HepG2 (cell line): ENCODE data around the gene OR7G1. TPM values are rescaled to one million over a fixed set of nuclear protein-coding genes. Genes with fewer than 3 reads are reported as not detected.

ENCODE experiments used
- ATAC-seq: fragments of 200-7000 bp; cut with Tn5 transposase; 3 replicates; pipeline ENCODE4 v1.9.1; 2020; ENCODE audit warnings: mild to moderate bottlenecking, moderate library complexity
- BruUV-seq: library from RNA; stranded (reverse); fragments of 400-500 nt; replicated peaks from 2 replicates; lab custom pipeline; 2021; lab: Mats Ljungman, UMichigan
- CTCF ChIA-PET: fragments of 300-600 bp; formaldehyde crosslinking; extraction: SDS; loops from one replicate; lab custom pipeline; 2021; ENCODE audit warnings: low total read pairs, inconsistent platforms, low intra/inter-chr PET ratio; lab: Yijun Ruan, JAX
- POLR2A ChIA-PET: fragments of 350-600 bp; sonication (Branson Sonifier 250); formaldehyde crosslinking; loops from one replicate; lab custom pipeline; 2020; ENCODE audit warnings: antibody characterized with exemption, inconsistent platforms; lab: Yijun Ruan, JAX
- DNase-seq: peaks from one replicate; pipeline ENCODE4 v3.0.0-alpha.2; 2015; ENCODE audit warnings: low spot score
- FAIRE-seq: peaks from 3 replicates; lab custom pipeline; 2011; peaks lifted over from hg19 to GRCh38; lab: Jason Lieb, UNC
- H2AFZ ChIP-seq: one replicate; pipeline ENCODE4 v1.6.1; 2011; ENCODE audit warnings: low read length, inconsistent platforms
- H3K27ac ChIP-seq: fragments of 300-600 bp; 3 replicates; pipeline ENCODE4 v1.8.0; 2011; ENCODE audit warnings: mixed run types, mild to moderate bottlenecking, mixed read lengths, low read length, inconsistent platforms; ENCODE audit not compliant: insufficient read depth; ENCODE audit errors: extremely low read length
- H3K27me3 ChIP-seq, 2 experiments: fragments of 200-600 bp in 1 of 2; 2 replicates in 1 of 2; 3 replicates in 1 of 2; pipeline versions ENCODE4 v1.6.0 to v1.8.0; 2011; ENCODE audit warnings: low read length in 2 of 2, mild to moderate bottlenecking in 2 of 2, moderate library complexity in 2 of 2, inconsistent platforms in 1 of 2; ENCODE audit not compliant: insufficient read depth in 2 of 2, control insufficient read depth in 1 of 2
- H3K36me3 ChIP-seq, 2 experiments: fragments of 200-600 bp in 1 of 2; replicated peaks in 1 of 2; 2 replicates in 1 of 2; 3 replicates in 1 of 2; pipeline versions ENCODE4 v1.5.1 to v1.8.0; 2011; ENCODE audit warnings: low read length in 2 of 2, inconsistent platforms in 1 of 2; ENCODE audit not compliant: insufficient read depth in 2 of 2, control insufficient read depth in 1 of 2
- H3K4me1 ChIP-seq: 2 replicates; pipeline ENCODE4 v1.5.1; 2012; ENCODE audit warnings: low read length, inconsistent platforms; ENCODE audit not compliant: insufficient read depth
- H3K4me2 ChIP-seq: 2 replicates; pipeline ENCODE4 v1.6.0; 2011; ENCODE audit warnings: low read depth, low read length, inconsistent platforms
- H3K4me3 ChIP-seq, 3 experiments: fragments of 200-600 bp in 1 of 3; sonication (generic), shearing (Covaris generic) in 1 of 3; replicated peaks in 1 of 3; 2 replicates each; pipeline ENCODE4 v1.5.1; 2011 to 2016; ENCODE audit warnings: low read length in 3 of 3, inconsistent platforms in 2 of 3, low read depth in 2 of 3, mild to moderate bottlenecking in 2 of 3, control low read depth in 1 of 3, mixed read lengths in 1 of 3; ENCODE audit not compliant: insufficient read depth in 1 of 3
- H3K79me2 ChIP-seq: one replicate; pipeline ENCODE4 v1.6.1; 2011; ENCODE audit warnings: low read length, inconsistent platforms; ENCODE audit not compliant: insufficient read depth
- H3K9ac ChIP-seq: 2 replicates; pipeline ENCODE4 v1.6.0; 2011; ENCODE audit warnings: mild to moderate bottlenecking, low read depth, low read length, inconsistent platforms; ENCODE audit not compliant: insufficient read depth
- H3K9me3 ChIP-seq: 2 replicates; pipeline ENCODE4 v1.5.1; 2012; ENCODE audit warnings: mild to moderate bottlenecking, low read length
- H4K20me1 ChIP-seq: 2 replicates; pipeline ENCODE4 v1.6.0; 2011; ENCODE audit warnings: inconsistent platforms, mild to moderate bottlenecking, low read length, moderate library complexity; ENCODE audit not compliant: insufficient read depth
- ASH2L ChIP-seq: fragments of 300-600, 200-600 bp; sonication (generic); IDR thresholded peaks from 2 replicates; pipeline ENCODE4 v1.7.0; 2017; ENCODE audit warnings: low read depth, mild to moderate bottlenecking, moderate library complexity, mixed read lengths, low read length; ENCODE audit not compliant: insufficient read length
- CBX1 ChIP-seq: IDR thresholded peaks from one replicate; pipeline ENCODE4 v1.6.1; 2016; ENCODE audit warnings: antibody characterized with exemption, low read depth
- FIP1L1 ChIP-seq: fragments of 200-400 bp; formaldehyde crosslinking; IDR thresholded peaks from 2 replicates; pipeline ENCODE4 v1.6.1; 2018; ENCODE audit warnings: low read depth, mild to moderate bottlenecking, low read length, moderate library complexity, borderline replicate concordance; ENCODE audit not compliant: insufficient read depth
- KDM6A ChIP-seq: IDR thresholded peaks from 2 replicates; pipeline ENCODE4 v1.6.1; 2016; ENCODE audit warnings: low read depth
- PLSCR1 ChIP-seq: sonication (generic); formaldehyde crosslinking; IDR thresholded peaks from 2 replicates; pipeline ENCODE4 v1.5.0; 2020; ENCODE audit warnings: missing genetic modification reagents, mild to moderate bottlenecking, borderline replicate concordance
- ZC3H4 ChIP-seq: sonication (generic); formaldehyde crosslinking; IDR thresholded peaks from 2 replicates; pipeline ENCODE4 v1.4.0; 2020; ENCODE audit warnings: missing genetic modification reagents, borderline replicate concordance
- ZNF17 ChIP-seq: sonication (generic); formaldehyde crosslinking; IDR thresholded peaks from 2 replicates; pipeline ENCODE4 v1.5.0; 2020; ENCODE audit warnings: mild to moderate bottlenecking, missing genetic modification reagents
- ZNF569 ChIP-seq: sonication (generic); formaldehyde crosslinking; IDR thresholded peaks from 2 replicates; pipeline ENCODE4 v1.5.0; 2020; ENCODE audit warnings: mild to moderate bottlenecking, missing genetic modification reagents, moderate library complexity, borderline replicate concordance
- ZNF7 ChIP-seq: IDR thresholded peaks from 2 replicates; pipeline ENCODE4 v1.6.1; 2016; ENCODE audit warnings: missing biosample characterization, missing genetic modification reagents
- WGBS: methylation state at CpG from one replicate; pipeline ENCODE4 v1.1.6; 2017; ENCODE audit warnings: low lambda C conversion rate; 5-methylcytosine and 5-hydroxymethylcytosine counted together
- in situ Hi-C: cut with HindIII; loops from 2 replicates; pipeline ENCODE4 v1.10.0; 2017; ENCODE audit warnings: low pct_unique_long_range_greater_than_20kb; ENCODE audit not compliant: extremely low pct_ligation_motif_present
- intact Hi-C: fragments of 100-400 bp; cut with micrococcal nuclease; formaldehyde crosslinking; loops from one replicate; pipeline ENCODE4 v1.10.0; 2022; ENCODE audit not compliant: unreplicated experiment
- polyA plus RNA-seq, 8 experiments: library from polyadenylated mRNA; depleted of rRNA in 3 of 8; stranded (reverse) in 7 of 8; unstranded in 1 of 8; fragments of >200 nt; fragmentation: Illumina TruSeq in 4 of 8; extraction: Trizol in 4 of 8; gene quantifications; 2 replicates each; pipeline versions ENCODE4 v1.2.1 to v1.2.3, GENCODE V29; 2011 to 2016; ENCODE audit warnings: low read depth in 4 of 8, missing spikeins in 1 of 8, mixed read lengths in 1 of 8; ENCODE audit not compliant: insufficient read depth in 1 of 8
- total RNA-seq, 5 experiments: library from RNA; depleted of rRNA; stranded (reverse); fragments of >200 nt; fragmentation: Illumina TruSeq; extraction: Trizol; gene quantifications; 2 replicates each; pipeline ENCODE4 v1.2.3, GENCODE V29; 2016; ENCODE audit warnings: low read depth in 1 of 5

The OR7G1 gene
- total and polyA plus RNA-seq, 2 of the 13 experiments (the other 11 are each of a cell fraction or from before 2014, with no cell fraction given): not detected

GRCh38 chr19:9128171-9128570 lies 12.6 kb upstream of the OR7G1 start:
- no peaks in the 10 kb centered on the region for H3K36me3 ChIP-seq
- no peaks in the 10 kb centered on the region; a peak in 1 of 5 replicates for H3K27me3 ChIP-seq
- in situ Hi-C loops: loop anchor here (25.0 kb wide), 1 partner anchor 659 kb away; no protein-coding TSS in a partner anchor
- no peak for TF ChIP-seq ZNF7 (CRISPR knock-in tag)
- TF ChIP-seq ASH2L: no peak
- no peak for TF ChIP-seq CBX1
- TF ChIP-seq ZNF17: no peak
- no peak for TF ChIP-seq FIP1L1
- TF ChIP-seq ZC3H4 (CRISPR knock-in tag): no peak
- TF ChIP-seq KDM6A (CRISPR knock-in tag): no peak
- no peak for TF ChIP-seq ZNF569 (CRISPR knock-in tag)
- no peak for TF ChIP-seq PLSCR1 (CRISPR knock-in tag)
- H3K79me2 ChIP-seq: no peaks in the 10 kb centered on the region
- no peaks in the 10 kb centered on the region for H3K9me3 ChIP-seq
- H3K9ac ChIP-seq: no peak overlapping the region
- no peak overlapping the region for H3K27ac ChIP-seq
- FAIRE-seq (no peak), DNase-seq (no peak), ATAC-seq (no peak)
- intact Hi-C loops: no loop called here
- no peak overlapping the region for H2AFZ ChIP-seq
- no peak overlapping the region for H3K4me2 ChIP-seq
- CTCF ChIA-PET: no interaction called here
- no peaks in the 10 kb centered on the region for H3K4me1 ChIP-seq
- no peaks in the 10 kb centered on the region for H4K20me1 ChIP-seq
- no peak overlapping the region for H3K4me3 ChIP-seq
- BruUV-seq: no TSS peak
- WGBS: 11% methylated on average over 3 of the region's 3 CpGs
- POLR2A ChIA-PET: no interaction called here
